Peyer's patch (tissue), 4 donors: ENCODE data around the gene ARL15.

Experiments
- CTCF ChIP-seq, 6 experiments: fragments of 450-650 bp in 4 of 6; fragments of 200-600 bp in 2 of 6; sonication (generic) in 1 of 6; IDR thresholded peaks; one replicate each; pipeline ENCODE4 v1.5.1; 2017 to 2019; ENCODE audit warnings: antibody characterized with exemption in 6 of 6, mild to moderate bottlenecking in 3 of 6, moderate library complexity in 1 of 6
- POLR2A ChIP-seq, 2 donors: fragments of 450-650 bp; IDR thresholded peaks; one replicate each; pipeline ENCODE4 v1.5.1; 2017; ENCODE audit warnings: antibody characterized with exemption in 2 of 2, mild to moderate bottlenecking in 2 of 2, moderate library complexity in 2 of 2

GRCh38 chr5:53984971-53985370, 325.4 kb downstream of the ARL15 start:
- TF ChIP-seq CTCF (IDR thresholded peaks at IDR 0.05) (no peak), POLR2A (IDR thresholded peaks at IDR 0.05) (no peak)
